Measurements from ENCODE around the gene KCNMB2.

- TF ChIP-seq CTCF (optimal IDR thresholded peaks at IDR 0.05 in 1 of 3, IDR thresholded peaks at IDR 0.05 in 1 of 3, conservative IDR thresholded peaks at IDR 0.05 in 1 of 3; ENCODE audit: extremely low read depth in 1 of 3, insufficient read depth in 2 of 3, low read length in 3 of 3) = no peak
- no peak for TF ChIP-seq EZH2 (IDR thresholded peaks at IDR 0.05; ENCODE audit: low read length)
Observed at GRCh38 chr3:178735032-178735674, 198.9 kb downstream of the KCNMB2 start.

All from keratinocyte (primary cell).